ENCODE measurements around the gene MRPL23. TPM values are rescaled to one million over a fixed set of nuclear protein-coding genes. Genes with fewer than 3 reads are reported as not detected.

The MRPL23 gene
- total RNA-seq (2014; rRNA removed; shearing (Covaris generic)): 169 and 172 TPM in 2 replicates
- polyA plus RNA-seq (2015; cell fraction: cytosol; rRNA removed): 154 and 195 TPM in 2 replicates
- 54.6 and 73.9 TPM in 2 replicates for polyA plus RNA-seq (2015; cell fraction: nucleus; rRNA removed)

GRCh38 chr11:1946812-1947484, at the start of gene MRPL23:
Gene MRPL23, plus strand, starts transcription at chr11:1947332. Its CDS starts 31 bp downstream, at chr11:1947363.
- DNase-seq (ENCODE audit: low read depth, low spot score): no peak
- in situ Hi-C loops (cut with HindIII; ENCODE audit: low pct_unique_long_range_greater_than_20kb, low sequenced_read_pairs): no loop called here

GRCh38 chr11:1899090-1899489, 48.0 kb upstream of the MRPL23 start:
- in situ Hi-C loops (cut with HindIII; ENCODE audit: low pct_unique_long_range_greater_than_20kb, low sequenced_read_pairs): no loop called here
- DNase-seq (ENCODE audit: low read depth, low spot score): no peak

GRCh38 chr11:1899686-1900085, 47.4 kb upstream of the MRPL23 start:
- in situ Hi-C loops (cut with HindIII; ENCODE audit: low pct_unique_long_range_greater_than_20kb, low sequenced_read_pairs): no loop called here
- DNase-seq (ENCODE audit: low read depth, low spot score): no peak

- no peak for DNase-seq (ENCODE audit: low read depth, low spot score)
- in situ Hi-C loops (cut with HindIII; ENCODE audit: low pct_unique_long_range_greater_than_20kb, low sequenced_read_pairs): no loop called here
These were observed 41.0 kb upstream of the MRPL23 start for GRCh38 chr11:1906181-1906580.

- no peak for DNase-seq (ENCODE audit: low read depth, low spot score)
- in situ Hi-C loops (cut with HindIII; ENCODE audit: low pct_unique_long_range_greater_than_20kb, low sequenced_read_pairs): no loop called here
These were observed 40.3 kb upstream of the MRPL23 start for GRCh38 chr11:1906611-1907423.

GRCh38 chr11:1908618-1909017, 38.5 kb upstream of the MRPL23 start:
- in situ Hi-C loops (cut with HindIII; ENCODE audit: low pct_unique_long_range_greater_than_20kb, low sequenced_read_pairs): no loop called here
- DNase-seq (ENCODE audit: low read depth, low spot score): no peak

- no peak for DNase-seq (ENCODE audit: low read depth, low spot score)
- in situ Hi-C loops (cut with HindIII; ENCODE audit: low pct_unique_long_range_greater_than_20kb, low sequenced_read_pairs): no loop called here
These were observed 37.6 kb upstream of the MRPL23 start for GRCh38 chr11:1909524-1909923.

- DNase-seq (ENCODE audit: low read depth, low spot score): no peak
- in situ Hi-C loops (cut with HindIII; ENCODE audit: low pct_unique_long_range_greater_than_20kb, low sequenced_read_pairs): no loop called here
These were observed 34.7 kb upstream of the MRPL23 start for GRCh38 chr11:1912289-1912878.

- DNase-seq (ENCODE audit: low read depth, low spot score): no peak
- in situ Hi-C loops (cut with HindIII; ENCODE audit: low pct_unique_long_range_greater_than_20kb, low sequenced_read_pairs): no loop called here
These were observed 33.7 kb upstream of the MRPL23 start for GRCh38 chr11:1913271-1914060.

- in situ Hi-C loops (cut with HindIII; ENCODE audit: low pct_unique_long_range_greater_than_20kb, low sequenced_read_pairs): no loop called here
- DNase-seq (ENCODE audit: low read depth, low spot score): no peak
These were observed 31.4 kb upstream of the MRPL23 start for GRCh38 chr11:1915795-1916131.

- in situ Hi-C loops (cut with HindIII; ENCODE audit: low pct_unique_long_range_greater_than_20kb, low sequenced_read_pairs): no loop called here
- DNase-seq (ENCODE audit: low read depth, low spot score): no peak
These were observed 30.8 kb upstream of the MRPL23 start for GRCh38 chr11:1916132-1916985.

- in situ Hi-C loops (cut with HindIII; ENCODE audit: low pct_unique_long_range_greater_than_20kb, low sequenced_read_pairs): no loop called here
- DNase-seq (ENCODE audit: low read depth, low spot score): no peak
These were observed 30.1 kb upstream of the MRPL23 start for GRCh38 chr11:1916986-1917522.

- DNase-seq (ENCODE audit: low read depth, low spot score): no peak
- in situ Hi-C loops (cut with HindIII; ENCODE audit: low pct_unique_long_range_greater_than_20kb, low sequenced_read_pairs): no loop called here
These were observed 29.4 kb upstream of the MRPL23 start for GRCh38 chr11:1917523-1918435.

GRCh38 chr11:1918436-1919315, 28.5 kb upstream of the MRPL23 start:
- no peak for DNase-seq (ENCODE audit: low read depth, low spot score)
- in situ Hi-C loops (cut with HindIII; ENCODE audit: low pct_unique_long_range_greater_than_20kb, low sequenced_read_pairs): no loop called here
